WI38 (cell line): ENCODE measurements around the gene ZNF205.

Experiments
- H3K4me3 ChIP-seq: 2 replicates; pipeline ENCODE4 v1.5.1; 2011; ENCODE audit warnings: low read depth, mild to moderate bottlenecking, control low read depth, low read length
- CTCF ChIP-seq: IDR thresholded peaks from 2 replicates; pipeline ENCODE4 v1.5.1; 2012; ENCODE audit warnings: low read depth, mild to moderate bottlenecking, control low read depth, low read length

The ZNF205 gene

GRCh38 chr16:3144321-3144983 lies 32.1 kb downstream of the ZNF205 start:
- TF ChIP-seq CTCF, result no peak
- H3K4me3 ChIP-seq, result no peak overlapping the region

GRCh38 chr16:3145151-3145550 lies 32.8 kb downstream of the ZNF205 start:
- no peak overlapping the region for H3K4me3 ChIP-seq
- TF ChIP-seq CTCF, result no peak

- no peak for TF ChIP-seq CTCF
- no peak overlapping the region for H3K4me3 ChIP-seq
Observed at GRCh38 chr16:3145660-3146059, 33.3 kb downstream of the ZNF205 start.

- no peak for TF ChIP-seq CTCF
- H3K4me3 ChIP-seq, result no peak overlapping the region
Observed at GRCh38 chr16:3147046-3147756, 34.8 kb downstream of the ZNF205 start.

- H3K4me3 ChIP-seq, result no peak overlapping the region
- no peak for TF ChIP-seq CTCF
Observed at GRCh38 chr16:3147757-3148104, 35.3 kb downstream of the ZNF205 start.

- no peak for TF ChIP-seq CTCF
- no peak overlapping the region for H3K4me3 ChIP-seq
Observed at GRCh38 chr16:3148256-3149192, 36.1 kb downstream of the ZNF205 start.
